NCI-H2227 treated with DMSO at 0.1 percent for 48 hours (cell line): Measurements from ENCODE around the gene AKIRIN2.

Experiments
- DNase-seq: peaks from one replicate; lab custom pipeline; 2025; lab: John Stamatoyannopoulos, UW

The AKIRIN2 gene

GRCh38 chr6:87655824-87656223, 46.2 kb downstream of the AKIRIN2 start:
- no peak for DNase-seq

DNA sequence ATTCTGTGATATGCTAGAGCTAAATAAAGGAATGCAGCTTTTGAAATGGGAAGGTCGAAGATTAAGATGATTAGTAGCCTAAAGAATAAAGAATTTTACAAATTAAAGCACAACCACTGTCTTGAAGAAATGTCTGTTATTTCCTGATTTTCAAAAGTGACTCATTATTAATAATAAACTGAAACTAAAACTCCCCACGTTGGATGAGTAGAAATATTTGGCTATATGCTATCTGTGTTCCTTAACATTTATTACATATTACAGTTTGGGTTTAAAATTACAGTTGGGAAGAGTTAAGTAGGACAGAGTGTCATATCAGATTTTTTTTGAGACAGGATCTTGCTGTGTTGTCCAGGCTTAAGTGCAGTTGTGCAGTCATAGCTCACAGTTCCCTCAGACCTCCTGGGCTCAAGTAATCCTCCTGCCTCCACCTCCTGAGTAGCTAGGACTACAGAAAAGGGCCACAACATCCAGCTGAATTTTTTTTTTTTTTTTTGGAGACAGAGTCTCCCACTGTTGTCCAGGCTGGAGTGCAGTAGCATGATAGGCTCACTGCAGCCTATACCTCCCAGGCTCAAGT, 47.1 kb downstream of the AKIRIN2 start:
- no peak for DNase-seq

- no peak for DNase-seq
Measured at GRCh38 chr6:87654122-87654521, 47.9 kb downstream of the AKIRIN2 start.

DNA sequence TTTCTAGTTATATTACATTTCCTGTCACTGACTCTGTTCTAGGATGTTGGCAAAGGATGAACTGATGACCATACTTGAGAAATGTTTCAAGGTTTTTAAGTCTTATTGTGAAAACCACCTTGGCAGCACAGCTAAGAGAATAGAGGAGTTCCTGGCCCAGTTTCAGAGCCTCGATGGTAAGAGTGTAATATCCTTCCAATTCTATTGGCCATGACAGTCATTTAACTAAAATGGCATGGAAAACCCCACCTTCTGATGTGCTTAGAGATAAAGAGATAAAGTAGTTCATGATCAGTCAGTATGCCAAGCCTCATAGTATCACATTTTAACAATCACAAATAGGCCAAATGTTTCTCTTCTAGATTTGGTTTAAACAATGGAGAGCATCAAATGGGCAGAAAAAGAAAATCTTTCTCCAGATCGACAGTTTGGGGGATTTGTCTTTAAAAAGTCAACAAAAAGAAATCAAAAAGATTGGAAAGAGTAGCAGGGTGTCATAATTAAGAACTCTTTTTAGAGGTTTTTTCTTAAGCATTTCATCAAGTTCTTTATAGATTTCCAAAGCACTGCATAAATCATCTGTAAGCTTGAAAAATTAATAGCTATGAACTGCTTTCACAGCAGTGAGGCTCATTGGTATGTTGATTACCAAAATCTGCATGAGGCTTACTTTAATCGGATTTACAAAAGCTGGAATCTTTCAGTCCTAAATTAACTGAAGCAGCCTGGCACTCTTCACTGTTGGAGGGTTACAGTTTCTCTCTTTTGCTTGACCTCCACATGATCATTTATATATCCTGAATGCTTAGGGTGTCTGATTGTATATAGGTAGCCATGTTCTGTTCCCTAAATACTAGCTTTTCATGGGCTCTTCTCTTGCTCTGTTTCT, 48.7 kb downstream of the AKIRIN2 start:
- no peak for DNase-seq

GRCh38 chr6:87645080-87645479, 57.0 kb downstream of the AKIRIN2 start:
- no peak for DNase-seq

GRCh38 chr6:87641065-87641692, 60.9 kb downstream of the AKIRIN2 start:
- no peak for DNase-seq

DNA sequence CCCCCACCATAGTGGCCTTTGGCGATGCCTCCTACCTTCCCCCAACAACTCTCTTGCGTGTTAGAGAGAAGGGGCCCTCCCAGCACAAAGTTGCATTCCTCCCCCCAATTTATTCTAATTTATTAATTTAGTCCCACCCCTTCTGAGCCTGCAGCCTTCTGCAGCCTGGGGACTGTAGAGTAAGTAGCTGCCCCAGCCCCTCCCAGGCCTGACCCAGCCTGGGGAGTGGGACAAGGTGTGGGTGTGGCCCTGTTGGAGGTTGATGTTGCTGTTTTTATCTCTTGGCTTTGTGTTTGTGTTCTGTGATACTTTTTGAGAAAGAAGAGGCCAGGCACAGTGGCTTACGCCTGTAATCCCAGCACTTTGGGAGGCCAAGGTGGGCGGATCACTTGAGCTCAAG, 62.7 kb downstream of the AKIRIN2 start:
- DNase-seq = no peak

DNA sequence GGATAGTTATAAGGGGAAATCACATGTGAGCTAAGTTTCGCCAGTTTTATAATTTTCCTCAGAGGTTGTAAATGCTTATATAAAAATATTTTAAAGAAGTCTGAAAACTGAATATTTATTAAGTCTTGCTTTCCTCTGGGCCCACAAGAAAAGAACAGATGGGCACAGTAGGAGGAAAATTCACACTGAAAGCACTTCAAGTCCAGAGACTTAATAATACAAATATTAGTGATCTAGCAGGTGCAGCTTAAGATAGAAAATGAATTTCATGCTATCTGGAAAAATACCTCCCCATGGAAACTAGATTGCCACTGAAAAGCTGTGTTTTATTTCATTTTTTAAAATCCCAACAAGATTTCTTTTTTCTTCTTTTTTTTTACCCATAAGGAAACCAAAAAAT, 64.9 kb downstream of the AKIRIN2 start:
- no peak for DNase-seq

- no peak for DNase-seq
Measured at GRCh38 chr6:87636315-87636714, 65.7 kb downstream of the AKIRIN2 start.

DNA sequence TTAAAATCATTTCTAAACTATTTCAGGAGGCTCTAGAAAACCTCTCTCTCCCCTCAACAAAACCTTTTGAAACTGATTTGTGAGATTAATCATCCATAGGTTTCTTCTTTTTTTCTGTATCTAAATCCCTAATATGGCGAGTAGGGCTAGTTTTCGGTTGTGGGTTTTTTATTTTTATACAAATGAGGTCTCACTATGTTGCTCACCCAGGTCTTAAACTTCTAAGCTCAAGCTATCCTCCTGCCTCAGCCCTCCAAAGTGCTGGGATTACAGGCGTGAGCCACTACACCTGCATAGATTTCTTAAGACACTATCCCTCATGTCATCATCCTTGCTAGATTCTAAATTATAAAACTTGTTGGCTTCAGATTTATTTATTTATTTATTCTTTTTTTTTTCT, 68.2 kb downstream of the AKIRIN2 start:
- no peak for DNase-seq

- DNase-seq = no peak
Measured at GRCh38 chr6:87630746-87631145, 71.3 kb downstream of the AKIRIN2 start.

DNA sequence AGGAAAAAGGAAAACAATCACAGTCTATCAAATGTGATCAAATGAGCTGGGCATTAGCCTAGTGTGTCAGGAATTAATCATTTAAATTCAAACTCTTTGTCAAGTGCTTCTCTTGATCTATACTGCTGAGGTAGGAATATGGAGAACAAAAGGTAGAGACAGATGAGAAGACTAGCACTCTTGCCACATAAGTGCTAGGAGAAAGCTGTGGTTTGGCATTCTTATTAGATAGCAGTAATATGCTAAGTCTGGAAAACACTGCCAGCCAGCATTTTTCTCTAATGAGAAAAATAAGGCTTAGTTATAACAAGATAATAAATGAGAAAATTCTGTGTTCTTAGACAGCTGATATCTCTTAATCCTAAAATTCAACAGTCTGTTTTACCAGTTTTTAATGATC, 73.2 kb downstream of the AKIRIN2 start:
- no peak for DNase-seq

- no peak for DNase-seq
Measured at GRCh38 chr6:87628424-87628823, 73.6 kb downstream of the AKIRIN2 start.
